ENCODE results near the gene CNKSR3.

Gene CNKSR3

GRCh38 chr6:154399097-154399496 is 111.4 kb downstream of the CNKSR3 start:
- Histone ChIP-seq H3K36me3 (ENCODE audit: control insufficient read depth, insufficient read depth, low read length) (no peaks in the 10 kb centered on the region), H3K27me3 (replicated peaks; ENCODE audit: control insufficient read depth, insufficient read depth, low read length) (no peaks in the 10 kb centered on the region), H3K4me3 (replicated peaks; ENCODE audit: low read depth, low read length) (no peak overlapping the region)
- DNase-seq (ENCODE audit: extremely low read depth, insufficient read length), result no peak
- no peak for TF ChIP-seq CTCF (IDR thresholded peaks at IDR 0.05; ENCODE audit: insufficient read depth, low read length, poor library complexity, severe bottlenecking)

- no peak for DNase-seq (ENCODE audit: extremely low read depth, insufficient read length)
- Histone ChIP-seq H3K4me3 (replicated peaks; ENCODE audit: low read depth, low read length) (no peak overlapping the region), H3K27me3 (replicated peaks; ENCODE audit: control insufficient read depth, insufficient read depth, low read length) (no peaks in the 10 kb centered on the region), H3K36me3 (ENCODE audit: control insufficient read depth, insufficient read depth, low read length) (no peaks in the 10 kb centered on the region)
- TF ChIP-seq CTCF (IDR thresholded peaks at IDR 0.05; ENCODE audit: insufficient read depth, low read length, poor library complexity, severe bottlenecking), result no peak
Measured at GRCh38 chr6:154397491-154398195, 112.8 kb downstream of the CNKSR3 start.

- H3K27me3 ChIP-seq (replicated peaks; ENCODE audit: control insufficient read depth, insufficient read depth, low read length), result no peaks in the 10 kb centered on the region
- DNase-seq (ENCODE audit: extremely low read depth, insufficient read length), result no peak
- TF ChIP-seq CTCF (IDR thresholded peaks at IDR 0.05; ENCODE audit: insufficient read depth, low read length, poor library complexity, severe bottlenecking), result no peak
- no peak overlapping the region for H3K4me3 ChIP-seq (replicated peaks; ENCODE audit: low read depth, low read length)
- no peaks in the 10 kb centered on the region for H3K36me3 ChIP-seq (ENCODE audit: control insufficient read depth, insufficient read depth, low read length)
Measured at GRCh38 chr6:154395878-154396277, 114.6 kb downstream of the CNKSR3 start.

- no peak for TF ChIP-seq CTCF (IDR thresholded peaks at IDR 0.05; ENCODE audit: insufficient read depth, low read length, poor library complexity, severe bottlenecking)
- no peak for DNase-seq (ENCODE audit: extremely low read depth, insufficient read length)
- H3K36me3 ChIP-seq (ENCODE audit: control insufficient read depth, insufficient read depth, low read length), result no peaks in the 10 kb centered on the region
Measured at GRCh38 chr6:154395316-154395715, 115.2 kb downstream of the CNKSR3 start.

GRCh38 chr6:154394571-154394970 is 115.9 kb downstream of the CNKSR3 start:
- no peak overlapping the region for H3K4me3 ChIP-seq (replicated peaks; ENCODE audit: low read depth, low read length)
- DNase-seq (ENCODE audit: extremely low read depth, insufficient read length), result no peak
- TF ChIP-seq CTCF (IDR thresholded peaks at IDR 0.05; ENCODE audit: insufficient read depth, low read length, poor library complexity, severe bottlenecking), result no peak
- no peaks in the 10 kb centered on the region for H3K36me3 ChIP-seq (ENCODE audit: control insufficient read depth, insufficient read depth, low read length)
- H3K27me3 ChIP-seq (replicated peaks; ENCODE audit: control insufficient read depth, insufficient read depth, low read length), result no peaks in the 10 kb centered on the region

More at GRCh38 chr6:154395316-154395715, 115.2 kb downstream of the CNKSR3 start:
- no peaks in the 10 kb centered on the region for H3K27me3 ChIP-seq (replicated peaks; ENCODE audit: control insufficient read depth, insufficient read depth, low read length)
- no peak overlapping the region for H3K4me3 ChIP-seq (replicated peaks; ENCODE audit: low read depth, low read length)

- H3K36me3 ChIP-seq (ENCODE audit: control insufficient read depth, insufficient read depth, low read length), result no peaks in the 10 kb centered on the region
- DNase-seq (ENCODE audit: extremely low read depth, insufficient read length), result no peak
Measured at GRCh38 chr6:154390034-154390433, 120.5 kb downstream of the CNKSR3 start.

More at GRCh38 chr6:154390034-154390433, 120.5 kb downstream of the CNKSR3 start:
- TF ChIP-seq CTCF (IDR thresholded peaks at IDR 0.05; ENCODE audit: insufficient read depth, low read length, poor library complexity, severe bottlenecking), result no peak
- no peaks in the 10 kb centered on the region for H3K27me3 ChIP-seq (replicated peaks; ENCODE audit: control insufficient read depth, insufficient read depth, low read length)
- no peak overlapping the region for H3K4me3 ChIP-seq (replicated peaks; ENCODE audit: low read depth, low read length)
